Neural crest cell (in vitro differentiated cells): ENCODE results near the gene CBLB. TPM values are rescaled to one million over a fixed set of nuclear protein-coding genes. Genes with fewer than 3 reads are reported as not detected.

Source experiments
- DNase-seq: peaks from one replicate; pipeline ENCODE4 v3.0.0; 2021; ENCODE audit warnings: low read depth, mixed read lengths, low spot score
- H3K27ac Mint-ChIP-seq: one replicate; pipeline ENCODE4 v1.8.0; 2021; ENCODE audit warnings: mild to moderate bottlenecking, mixed read lengths; ENCODE audit not compliant: unreplicated experiment
- H3K27me3 Mint-ChIP-seq: 2 replicates; pipeline ENCODE4 v1.8.0; 2021; ENCODE audit warnings: low read depth, mild to moderate bottlenecking, mixed read lengths
- H3K36me3 Mint-ChIP-seq: 2 replicates; pipeline ENCODE4 v1.8.0; 2021; ENCODE audit warnings: low read depth, mild to moderate bottlenecking, mixed read lengths
- H3K4me1 Mint-ChIP-seq: 2 replicates; pipeline ENCODE4 v1.8.0; 2021; ENCODE audit warnings: mixed read lengths
- H3K4me3 Mint-ChIP-seq: one replicate; pipeline ENCODE4 v1.8.0; 2021; ENCODE audit warnings: mild to moderate bottlenecking, mixed read lengths
- H3K9me3 Mint-ChIP-seq: 2 replicates; pipeline ENCODE4 v1.8.0; 2021; ENCODE audit warnings: mixed read lengths
- CTCF ChIP-seq: fragments of 200-600 bp; sonication (generic); conservative IDR thresholded peaks from 2 replicates; pipeline ENCODE4 v1.5.0; 2021; ENCODE audit warnings: antibody characterized with exemption, mild to moderate bottlenecking
- long read RNA-seq: library from polyadenylated mRNA; unstranded; transcript quantifications from one replicate; pipeline ENCODE4 v2.0.0, GENCODE V29; 2020
- total RNA-seq: library from RNA; stranded (reverse); gene quantifications from 2 replicates; pipeline ENCODE4 v1.2.1, GENCODE V29; 2021

The CBLB gene
- 29.4 and 32.3 TPM in 2 replicates for total RNA-seq
- long read RNA-seq, full-length matches to known transcripts: 2 of 15 reads
- long read RNA-seq, partial matches to known transcripts: 6 of 15 reads
- long read RNA-seq, other reads (novel, unspliced or antisense): 7 of 15 reads

DNA sequence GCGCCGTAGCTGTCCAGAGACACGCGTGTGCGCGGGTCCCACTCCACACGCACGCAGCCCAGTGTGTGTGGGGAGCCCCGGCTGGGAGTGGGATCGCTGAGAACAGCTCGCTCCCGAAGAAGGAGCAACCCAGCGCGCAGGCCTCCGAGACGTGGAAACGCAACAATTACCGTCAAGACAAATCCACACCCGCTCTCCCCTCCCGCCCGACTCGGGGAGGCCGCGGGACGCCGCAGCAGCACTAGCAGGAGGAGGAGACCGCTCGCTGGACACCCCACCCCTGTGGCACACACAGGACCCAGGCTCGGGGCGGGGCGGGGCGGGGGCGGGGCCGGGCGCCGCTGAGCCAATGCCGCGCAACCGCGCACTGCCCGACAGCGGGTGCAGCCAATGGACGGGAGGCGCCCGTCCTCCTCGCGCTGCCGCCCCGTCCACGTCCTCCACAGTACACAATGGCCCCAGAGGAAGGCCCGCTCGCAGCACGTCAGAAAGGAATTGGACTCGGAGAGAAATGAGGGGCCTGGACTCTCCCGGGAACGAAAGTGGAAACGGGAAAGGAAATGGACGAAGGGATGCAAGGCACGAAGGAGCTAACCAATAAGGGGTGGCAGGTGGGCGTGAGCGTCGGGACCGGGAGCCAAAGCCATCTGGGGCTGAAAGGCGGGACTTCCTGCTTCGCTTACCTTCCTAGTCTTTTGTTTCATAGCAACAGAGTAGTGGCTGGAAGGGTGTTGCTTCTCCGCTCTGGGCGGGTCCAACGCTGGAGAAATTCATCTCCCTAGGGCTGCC is at the start of gene CBLB:
Gene CBLB, minus strand, starts transcription at position 271 of the 789 bp plus-strand sequence. CDS start 1,435 bp downstream, outside the sequence.
- no peaks in the 10 kb centered on the region for H3K27me3 Mint-ChIP-seq
- peak; percentile 68 for DNase-seq
- H3K27ac Mint-ChIP-seq: peak within 1 kb of the TSS; percentile 99
- H3K4me3 Mint-ChIP-seq: peak within 1 kb of the TSS; percentile 99
- TF ChIP-seq CTCF: no peak
- no peaks in the 10 kb centered on the region for H3K9me3 Mint-ChIP-seq
- H3K4me1 Mint-ChIP-seq: peaks cover 47% of the 10 kb centered on the region
- peaks cover 6% of the 10 kb centered on the region for H3K36me3 Mint-ChIP-seq

- DNase-seq: no peak
- Mint-ChIP-seq H3K27ac (no peak overlapping the region), H3K36me3 (peaks cover 20% of the 10 kb centered on the region), H3K27me3 (no peaks in the 10 kb centered on the region), H3K4me1 (no peaks in the 10 kb centered on the region), H3K9me3 (peaks cover 23% of the 10 kb centered on the region), H3K4me3 (no peak overlapping the region)
- TF ChIP-seq CTCF: no peak
Observed at GRCh38 chr3:105916767-105917166, 48.0 kb upstream of the CBLB start.

- no peaks in the 10 kb centered on the region for H3K4me1 Mint-ChIP-seq
- no peaks in the 10 kb centered on the region for H3K27me3 Mint-ChIP-seq
- no peak for TF ChIP-seq CTCF
- no peak overlapping the region for H3K27ac Mint-ChIP-seq
- H3K36me3 Mint-ChIP-seq: peaks cover 16% of the 10 kb centered on the region
- no peak for DNase-seq
- peaks cover 17% of the 10 kb centered on the region for H3K9me3 Mint-ChIP-seq
- no peak overlapping the region for H3K4me3 Mint-ChIP-seq
Observed at GRCh38 chr3:105915524-105915923, 46.7 kb upstream of the CBLB start.

- Mint-ChIP-seq H3K27ac (no peak overlapping the region), H3K36me3 (peaks cover 12% of the 10 kb centered on the region), H3K4me3 (no peak overlapping the region), H3K9me3 (peaks cover 13% of the 10 kb centered on the region), H3K27me3 (no peaks in the 10 kb centered on the region), H3K4me1 (no peaks in the 10 kb centered on the region)
- no peak for TF ChIP-seq CTCF
- DNase-seq: no peak
Observed at GRCh38 chr3:105913616-105914015, 44.8 kb upstream of the CBLB start.

- TF ChIP-seq CTCF: no peak
- Mint-ChIP-seq H3K36me3 (peaks cover 5% of the 10 kb centered on the region), H3K27me3 (no peaks in the 10 kb centered on the region), H3K4me3 (no peak overlapping the region), H3K9me3 (peaks cover 10% of the 10 kb centered on the region), H3K27ac (no peak overlapping the region), H3K4me1 (no peaks in the 10 kb centered on the region)
- DNase-seq: no peak
Observed at GRCh38 chr3:105912891-105913290, 44.1 kb upstream of the CBLB start.
